ENCODE measurements around the gene MDFIC.

DNA sequence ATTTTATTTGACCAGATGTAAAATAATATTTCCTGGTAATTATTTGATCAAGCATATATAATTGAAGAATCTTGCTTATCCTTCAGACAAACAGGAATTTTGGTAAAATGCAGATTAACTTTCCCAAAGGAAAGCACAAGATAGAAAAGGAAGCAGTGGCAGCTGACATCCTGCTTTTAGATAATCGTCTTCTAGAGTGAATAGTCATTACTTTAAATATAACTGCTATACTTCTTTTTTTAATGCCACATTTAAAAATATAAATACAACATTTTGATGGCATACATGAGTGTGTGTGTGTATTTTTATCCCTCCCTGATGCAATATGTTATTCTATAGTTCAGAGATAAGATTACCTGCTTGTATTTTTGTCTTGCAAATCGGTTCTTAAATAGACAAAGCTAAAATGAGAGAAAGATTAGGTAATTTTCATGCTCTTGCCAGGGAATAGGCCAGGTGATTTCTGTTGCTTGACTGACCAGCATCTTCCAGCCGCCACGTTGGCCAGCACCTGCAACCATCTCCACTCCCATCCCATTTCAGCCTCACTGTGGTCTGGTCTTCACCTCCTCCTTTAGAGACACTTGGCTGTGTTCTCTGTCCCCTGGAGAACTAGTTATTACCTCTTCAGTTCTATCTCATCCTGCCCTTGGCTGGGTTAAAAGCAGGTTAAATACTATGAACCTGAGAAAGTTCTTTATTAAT, 58.1 kb downstream of the MDFIC start:
- TF ChIP-seq, protein P1, sequence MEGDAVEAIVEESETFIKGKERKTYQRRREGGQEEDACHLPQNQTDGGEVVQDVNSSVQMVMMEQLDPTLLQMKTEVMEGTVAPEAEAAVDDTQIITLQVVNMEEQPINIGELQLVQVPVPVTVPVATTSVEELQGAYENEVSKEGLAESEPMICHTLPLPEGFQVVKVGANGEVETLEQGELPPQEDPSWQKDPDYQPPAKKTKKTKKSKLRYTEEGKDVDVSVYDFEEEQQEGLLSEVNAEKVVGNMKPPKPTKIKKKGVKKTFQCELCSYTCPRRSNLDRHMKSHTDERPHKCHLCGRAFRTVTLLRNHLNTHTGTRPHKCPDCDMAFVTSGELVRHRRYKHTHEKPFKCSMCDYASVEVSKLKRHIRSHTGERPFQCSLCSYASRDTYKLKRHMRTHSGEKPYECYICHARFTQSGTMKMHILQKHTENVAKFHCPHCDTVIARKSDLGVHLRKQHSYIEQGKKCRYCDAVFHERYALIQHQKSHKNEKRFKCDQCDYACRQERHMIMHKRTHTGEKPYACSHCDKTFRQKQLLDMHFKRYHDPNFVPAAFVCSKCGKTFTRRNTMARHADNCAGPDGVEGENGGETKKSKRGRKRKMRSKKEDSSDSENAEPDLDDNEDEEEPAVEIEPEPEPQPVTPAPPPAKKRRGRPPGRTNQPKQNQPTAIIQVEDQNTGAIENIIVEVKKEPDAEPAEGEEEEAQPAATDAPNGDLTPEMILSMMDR (IDR thresholded peaks at IDR 0.05): no peak
- TF ChIP-seq EZH2 (IDR thresholded peaks at IDR 0.05; ENCODE audit: borderline replicate concordance, insufficient read depth, low read depth, low read length, poor library complexity, severe bottlenecking): no peak

Measured in B cell (primary cell).